Skeletal muscle satellite cell (primary cell): ENCODE data around the gene PDZD2.

Experiments used
- H3K27me3 ChIP-seq: 2 replicates; pipeline ENCODE4 v1.7.0; 2013; ENCODE audit warnings: low read length; ENCODE audit not compliant: control insufficient read depth, insufficient read depth
- H3K36me3 ChIP-seq: 2 replicates; pipeline ENCODE4 v1.7.0; 2013; ENCODE audit warnings: mild to moderate bottlenecking, control low read depth, low read length; ENCODE audit not compliant: insufficient read depth
- H3K4me1 ChIP-seq: 2 replicates; pipeline ENCODE4 v1.7.0; 2013; ENCODE audit warnings: low read length; ENCODE audit not compliant: control insufficient read depth, insufficient read depth
- H3K4me2 ChIP-seq: 2 replicates; pipeline ENCODE4 v1.7.0; 2013; ENCODE audit warnings: mild to moderate bottlenecking, low read length
- H3K4me3 ChIP-seq: 2 replicates; pipeline ENCODE4 v1.7.0; 2013; ENCODE audit warnings: low read length
- H3K9ac ChIP-seq: 2 replicates; pipeline ENCODE4 v1.7.0; 2013; ENCODE audit warnings: mild to moderate bottlenecking, low read depth, low read length, moderate library complexity
- H3K9me3 ChIP-seq: replicated peaks from 2 replicates; pipeline ENCODE4 v1.7.0; 2013; ENCODE audit warnings: mild to moderate bottlenecking, control low read depth, low read length

Gene PDZD2

DNA sequence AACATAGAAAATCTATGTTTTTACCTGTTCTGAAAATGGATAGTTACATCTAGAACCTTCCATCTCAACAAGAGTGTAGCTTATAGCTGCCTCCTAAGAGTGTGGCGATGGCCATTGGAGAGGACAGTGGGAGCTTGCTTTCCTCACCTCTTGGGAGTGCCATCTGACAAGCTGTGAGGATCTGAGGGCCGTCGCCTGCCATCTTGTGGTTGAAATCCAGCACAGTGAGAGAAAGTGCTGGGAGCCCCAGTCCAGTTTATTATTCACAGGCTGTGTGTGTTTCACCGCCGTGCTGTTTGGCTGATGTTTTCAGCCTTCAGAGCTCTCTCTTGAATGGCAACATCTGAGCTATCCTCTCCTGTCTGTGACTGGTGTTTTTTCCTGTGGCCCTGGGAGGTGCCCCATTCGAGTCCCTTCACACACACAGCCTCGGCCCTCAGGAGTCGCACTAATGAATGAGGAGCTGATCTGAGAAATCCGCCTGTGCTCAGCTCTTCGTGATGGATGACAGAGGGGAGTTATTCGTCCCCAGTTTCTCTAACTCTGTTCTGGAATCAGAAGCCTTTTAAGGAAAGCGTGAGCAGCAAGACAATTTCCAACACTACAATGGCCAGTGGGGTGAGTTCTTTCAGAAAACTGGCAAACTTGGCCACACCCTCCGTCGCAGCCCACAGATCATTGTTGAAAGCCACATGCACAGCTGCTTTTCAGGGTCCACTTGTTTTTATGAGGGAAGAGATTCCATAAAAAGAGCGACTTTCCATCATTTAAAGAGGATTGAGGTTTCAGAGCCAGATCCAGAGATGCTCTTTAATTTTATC, 170.3 kb downstream of the PDZD2 start:
- no peaks in the 10 kb centered on the region for H3K9me3 ChIP-seq
- H3K4me1 ChIP-seq: peaks cover 8% of the 10 kb centered on the region
- no peak overlapping the region for H3K4me2 ChIP-seq
- no peaks in the 10 kb centered on the region for H3K36me3 ChIP-seq
- H3K27me3 ChIP-seq: peaks cover 27% of the 10 kb centered on the region
- no peak overlapping the region for H3K4me3 ChIP-seq
- no peak overlapping the region for H3K9ac ChIP-seq

DNA sequence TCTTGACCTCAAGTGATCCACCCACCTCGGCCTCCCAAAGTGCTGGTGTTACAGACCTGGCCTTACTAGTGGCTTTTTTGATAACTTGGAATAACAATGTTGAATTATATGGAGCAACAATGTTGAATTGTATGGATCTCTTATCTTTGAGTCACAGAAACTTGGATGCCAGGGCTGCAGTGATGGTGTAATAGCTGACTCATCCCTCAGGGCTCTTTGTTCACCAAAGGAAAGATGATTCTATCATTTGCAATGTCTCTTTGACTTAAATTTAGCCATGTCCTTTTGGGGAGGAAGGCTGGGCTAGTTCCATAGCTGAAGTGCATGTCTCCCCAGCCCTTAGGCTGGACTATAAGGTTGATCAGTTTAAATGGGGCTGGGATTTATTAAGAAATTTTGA, 172.3 kb downstream of the PDZD2 start:
- peaks cover 18% of the 10 kb centered on the region for H3K27me3 ChIP-seq
- H3K36me3 ChIP-seq: no peaks in the 10 kb centered on the region
- H3K4me1 ChIP-seq: peaks cover 8% of the 10 kb centered on the region

DNA sequence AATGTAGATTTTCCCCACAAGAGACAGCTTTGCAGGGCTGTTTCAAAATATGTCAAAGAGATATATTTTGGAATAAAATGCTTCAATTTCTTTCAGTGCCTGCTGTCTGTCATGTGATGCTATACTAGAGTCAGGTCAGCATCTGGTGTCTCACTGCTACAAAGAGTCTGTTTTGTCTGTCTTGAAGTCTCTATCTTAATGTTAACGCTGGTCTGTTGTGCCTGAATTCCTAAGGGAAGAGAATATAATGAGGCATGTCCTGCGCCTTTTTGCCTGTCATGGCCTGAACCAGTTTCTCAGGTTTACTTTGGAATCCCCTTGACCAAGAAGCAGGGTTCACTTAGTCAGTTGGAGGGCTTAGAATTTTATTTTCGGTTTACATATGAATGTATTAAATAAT, 176.4 kb downstream of the PDZD2 start:
- no peaks in the 10 kb centered on the region for H3K36me3 ChIP-seq
- no peak overlapping the region for H3K9ac ChIP-seq
- no peaks in the 10 kb centered on the region for H3K27me3 ChIP-seq
- peaks cover 8% of the 10 kb centered on the region for H3K4me1 ChIP-seq
- no peak overlapping the region for H3K4me3 ChIP-seq
- no peak overlapping the region for H3K4me2 ChIP-seq
- no peaks in the 10 kb centered on the region for H3K9me3 ChIP-seq

More for the DNA sequence above, 172.3 kb downstream of the PDZD2 start:
- Histone ChIP-seq H3K4me3 (no peak overlapping the region), H3K9me3 (no peaks in the 10 kb centered on the region), H3K4me2 (no peak overlapping the region), H3K9ac (no peak overlapping the region)

DNA sequence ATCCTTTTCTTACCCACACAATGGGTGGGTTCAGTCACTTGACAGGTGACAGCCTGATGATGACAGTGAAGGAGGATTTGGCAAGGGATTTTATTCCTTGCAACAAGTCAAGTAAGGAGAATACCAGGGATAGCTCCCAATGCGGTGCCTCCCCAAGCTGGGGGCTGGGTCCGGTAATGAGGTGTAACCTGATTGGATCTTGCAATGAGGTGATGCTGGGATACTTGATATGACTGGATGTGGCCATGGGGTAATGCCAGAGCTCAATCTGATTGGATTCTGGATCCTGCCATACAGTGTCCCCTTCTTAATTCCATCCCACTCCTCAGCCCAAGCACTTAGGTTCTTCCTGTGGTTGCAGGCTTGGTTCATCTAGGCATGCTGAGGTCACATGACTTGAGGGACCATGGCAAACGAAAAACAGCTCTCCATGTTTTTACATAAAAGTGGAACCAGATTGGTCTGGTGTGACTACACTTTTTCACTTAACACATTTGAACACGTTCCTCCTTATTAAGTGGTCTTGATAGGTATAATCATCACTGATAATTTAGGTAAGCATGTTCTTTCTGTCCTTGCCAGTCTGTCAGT, 181.1 kb downstream of the PDZD2 start:
- no peak overlapping the region for H3K4me3 ChIP-seq
- H3K9me3 ChIP-seq: no peaks in the 10 kb centered on the region
- H3K9ac ChIP-seq: no peak overlapping the region
- peaks cover 16% of the 10 kb centered on the region for H3K27me3 ChIP-seq
- no peak overlapping the region for H3K4me2 ChIP-seq
- H3K36me3 ChIP-seq: no peaks in the 10 kb centered on the region
- H3K4me1 ChIP-seq: no peaks in the 10 kb centered on the region

DNA sequence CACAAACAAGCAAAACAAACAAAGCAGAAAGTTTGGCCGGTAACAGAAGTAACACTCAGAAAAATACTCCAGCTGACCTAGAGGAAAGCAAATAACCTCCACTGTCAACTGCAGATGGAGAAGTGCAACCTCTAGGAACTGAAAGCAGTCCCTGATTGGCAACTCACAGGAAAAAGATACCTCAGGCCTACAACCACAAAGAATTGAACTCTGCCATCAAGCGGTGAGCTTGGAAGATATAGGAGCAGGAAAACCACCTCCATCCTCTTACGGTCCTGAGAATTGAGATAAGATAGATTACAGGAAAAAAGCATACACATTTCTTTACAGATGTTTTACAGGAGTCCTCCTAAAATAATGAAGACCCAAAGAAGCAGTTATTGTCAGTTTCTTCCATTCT, 184.5 kb downstream of the PDZD2 start:
- Histone ChIP-seq H3K27me3 (peaks cover 25% of the 10 kb centered on the region), H3K4me2 (no peak overlapping the region), H3K36me3 (no peaks in the 10 kb centered on the region), H3K9me3 (no peaks in the 10 kb centered on the region), H3K4me1 (no peaks in the 10 kb centered on the region), H3K9ac (no peak overlapping the region), H3K4me3 (no peak overlapping the region)

DNA sequence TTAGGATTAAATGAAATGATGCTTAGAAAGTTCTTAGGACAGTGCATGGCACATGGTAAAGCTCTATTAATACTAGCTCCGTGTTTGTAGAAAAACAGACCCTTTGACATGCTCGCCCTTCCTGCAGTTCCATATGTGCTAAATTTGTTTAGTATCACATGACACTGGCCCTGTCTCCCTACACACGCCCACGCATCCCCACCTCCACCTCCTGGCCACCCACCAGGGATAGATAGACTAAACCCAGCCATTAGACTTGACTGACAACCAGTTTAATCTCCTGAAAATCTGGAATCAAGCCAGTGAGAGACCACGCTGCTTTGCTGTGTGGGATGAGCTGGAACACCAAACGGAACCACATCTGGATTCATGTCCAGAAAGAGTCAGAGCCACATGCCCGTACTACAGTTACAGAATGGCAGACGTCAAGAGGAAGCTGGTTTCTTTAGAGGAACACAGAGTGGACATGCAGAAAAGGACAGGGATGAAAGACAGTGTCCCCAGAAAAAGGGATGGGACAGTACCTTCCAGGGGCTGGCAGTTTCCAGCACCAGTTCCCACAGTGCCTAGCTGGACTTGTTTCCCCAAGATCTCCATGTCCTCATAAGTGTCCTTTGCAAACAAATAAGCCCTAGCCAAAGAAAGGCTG, 186.1 kb downstream of the PDZD2 start:
- H3K9me3 ChIP-seq: no peaks in the 10 kb centered on the region
- H3K4me3 ChIP-seq: no peak overlapping the region
- no peak overlapping the region for H3K4me2 ChIP-seq
- H3K36me3 ChIP-seq: no peaks in the 10 kb centered on the region
- H3K9ac ChIP-seq: no peak overlapping the region
- H3K4me1 ChIP-seq: no peaks in the 10 kb centered on the region
- H3K27me3 ChIP-seq: peaks cover 25% of the 10 kb centered on the region

DNA sequence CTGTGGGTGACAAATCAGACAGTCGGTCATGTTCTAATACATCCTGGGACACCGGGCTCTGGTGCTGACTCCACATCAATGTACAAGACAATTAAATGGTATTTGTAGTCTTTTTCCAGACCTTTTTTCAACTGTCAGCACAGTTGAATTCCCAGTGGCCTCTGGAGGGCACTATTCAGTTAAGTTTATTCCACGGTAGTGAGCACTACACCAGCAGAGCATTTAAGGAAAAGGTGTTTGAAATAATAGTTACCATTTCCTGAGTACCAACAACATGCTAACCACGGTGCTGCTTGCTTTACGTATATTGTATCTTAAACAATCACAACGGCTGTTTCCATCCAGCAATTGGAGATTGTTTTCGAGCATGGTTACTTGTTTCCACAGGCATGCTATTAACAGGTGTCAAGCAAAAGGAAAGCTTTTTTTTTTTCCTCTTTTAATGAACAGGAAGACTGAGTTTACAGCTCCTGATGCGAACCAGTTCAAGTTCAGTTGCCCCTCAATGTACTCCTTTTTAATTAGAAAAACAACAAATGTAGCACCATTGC, 186.7 kb downstream of the PDZD2 start:
- Histone ChIP-seq H3K9ac (no peak overlapping the region), H3K36me3 (no peaks in the 10 kb centered on the region), H3K9me3 (no peaks in the 10 kb centered on the region), H3K27me3 (peaks cover 25% of the 10 kb centered on the region), H3K4me1 (no peaks in the 10 kb centered on the region), H3K4me2 (no peak overlapping the region), H3K4me3 (no peak overlapping the region)

DNA sequence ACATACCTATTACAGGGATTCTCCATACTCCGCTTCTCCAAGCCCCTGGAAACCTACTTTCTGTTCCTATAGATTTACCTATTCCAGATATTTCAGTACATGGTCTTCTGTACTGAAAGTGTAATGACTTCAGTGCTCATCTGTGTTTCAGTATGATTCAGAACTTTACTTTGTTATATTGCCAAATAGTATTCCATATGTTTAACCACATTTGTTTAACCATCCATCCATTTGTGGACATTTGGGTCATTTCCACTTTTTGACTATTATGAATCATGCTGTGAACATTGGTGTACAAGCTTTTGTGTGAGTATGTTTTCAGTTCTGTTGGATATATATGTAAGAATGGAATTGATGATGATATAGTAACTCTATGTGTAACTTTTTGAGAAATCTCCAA, 188.9 kb downstream of the PDZD2 start:
- Histone ChIP-seq H3K9ac (no peak overlapping the region), H3K27me3 (peaks cover 25% of the 10 kb centered on the region), H3K36me3 (no peaks in the 10 kb centered on the region), H3K4me2 (no peak overlapping the region), H3K4me3 (no peak overlapping the region), H3K4me1 (no peaks in the 10 kb centered on the region), H3K9me3 (no peaks in the 10 kb centered on the region)

DNA sequence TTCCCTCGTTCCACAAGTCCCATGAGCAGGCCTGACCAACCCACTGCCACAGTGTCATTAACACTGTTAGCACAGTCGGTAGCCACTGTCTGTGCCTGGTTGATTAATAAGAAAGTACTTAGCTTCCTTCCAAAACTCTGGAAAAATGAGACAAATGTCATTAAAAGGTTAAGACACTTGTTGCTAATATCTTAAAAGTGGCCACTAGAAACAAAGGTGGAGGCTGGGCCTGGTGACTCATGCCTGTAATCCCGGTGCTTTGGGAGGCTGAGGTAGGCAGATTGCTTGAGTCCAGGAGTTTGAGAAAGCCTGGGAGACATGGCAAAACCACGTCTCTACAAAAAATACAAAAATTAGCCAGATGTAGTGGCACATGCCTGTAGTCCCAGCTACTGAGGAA, 194.0 kb downstream of the PDZD2 start:
- Histone ChIP-seq H3K4me3 (no peak overlapping the region), H3K4me2 (no peak overlapping the region), H3K36me3 (no peaks in the 10 kb centered on the region), H3K9ac (no peak overlapping the region), H3K9me3 (no peaks in the 10 kb centered on the region), H3K27me3 (peaks cover 9% of the 10 kb centered on the region), H3K4me1 (no peaks in the 10 kb centered on the region)

DNA sequence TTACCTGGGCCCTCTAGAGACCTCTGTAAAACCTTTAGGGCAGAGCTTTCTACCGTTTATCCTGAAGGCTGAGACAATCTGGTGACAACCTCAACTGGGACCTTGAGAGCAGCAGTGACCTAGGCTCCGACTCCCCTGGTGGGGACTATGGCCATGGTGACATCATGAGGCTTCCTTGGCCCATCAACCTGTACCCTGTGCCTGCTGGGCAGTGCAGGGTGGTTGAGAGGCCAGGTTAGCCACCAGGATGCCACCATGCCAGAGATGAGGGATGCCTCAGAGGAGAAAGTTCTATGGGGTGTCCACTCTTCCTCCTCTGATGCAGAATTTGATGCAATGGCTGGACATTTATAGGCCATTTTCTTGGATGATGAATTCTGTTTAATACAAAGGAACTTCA, 194.8 kb downstream of the PDZD2 start:
- Histone ChIP-seq H3K36me3 (no peaks in the 10 kb centered on the region), H3K27me3 (peaks cover 9% of the 10 kb centered on the region), H3K4me3 (no peak overlapping the region), H3K4me2 (no peak overlapping the region), H3K9ac (no peak overlapping the region), H3K4me1 (no peaks in the 10 kb centered on the region), H3K9me3 (no peaks in the 10 kb centered on the region)

DNA sequence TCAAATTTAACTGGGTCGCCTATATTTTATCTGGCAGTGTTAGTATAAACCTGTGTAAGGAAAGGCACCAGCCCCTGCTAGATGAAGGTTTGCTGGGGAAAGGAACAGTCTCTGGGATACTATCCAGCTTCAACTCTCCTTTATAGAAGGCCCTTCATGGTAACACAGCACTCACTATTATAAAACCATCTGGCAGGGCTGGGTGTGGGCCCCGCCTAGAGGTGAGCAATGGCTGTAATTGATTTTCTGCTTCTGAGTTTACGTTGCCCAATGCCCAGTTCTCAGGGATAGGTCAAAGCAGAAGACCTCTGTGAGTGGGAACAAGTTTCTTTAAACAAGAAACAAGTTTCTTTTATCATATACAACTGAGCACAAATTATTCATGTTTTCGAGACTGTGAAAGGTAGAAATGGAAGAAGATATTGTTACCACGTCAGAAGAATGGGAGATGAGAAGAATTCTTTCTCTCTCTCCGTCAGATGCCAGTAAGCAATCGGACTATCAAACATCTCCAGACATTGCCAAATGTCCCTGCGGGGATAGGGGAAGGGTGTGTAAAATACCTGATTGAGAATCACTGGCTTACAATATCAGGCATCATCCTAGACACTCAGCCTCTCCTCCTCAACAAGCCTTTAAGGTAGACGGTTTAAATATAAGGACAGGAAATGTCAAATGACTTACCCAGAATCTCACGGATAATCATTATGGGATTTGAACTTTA, 205.9 kb downstream of the PDZD2 start:
- Histone ChIP-seq H3K4me3 (no peak overlapping the region), H3K9me3 (no peaks in the 10 kb centered on the region), H3K4me2 (no peak overlapping the region), H3K27me3 (peaks cover 27% of the 10 kb centered on the region), H3K9ac (no peak overlapping the region), H3K4me1 (no peaks in the 10 kb centered on the region), H3K36me3 (no peaks in the 10 kb centered on the region)
